Astrocyte (in vitro differentiated cells and primary cell): ENCODE data around the gene TNIP1. TPM values are rescaled to one million over a fixed set of nuclear protein-coding genes. Genes with fewer than 3 reads are reported as not detected.

ENCODE experiments used
- DNase-seq: peaks from one replicate; pipeline ENCODE4 v3.0.0-alpha.2; 2010; ENCODE audit warnings: low read depth
- FAIRE-seq: peaks from 2 replicates; lab custom pipeline; 2011; peaks lifted over from hg19 to GRCh38; lab: Jason Lieb, UNC
- H2AFZ ChIP-seq: 2 replicates; pipeline ENCODE4 v1.6.0; 2012; ENCODE audit warnings: low read depth, low read length, inconsistent platforms
- H3K27ac ChIP-seq: 2 replicates; pipeline ENCODE4 v1.5.1; 2011; ENCODE audit warnings: low read depth, low read length, inconsistent platforms
- H3K27me3 ChIP-seq: 2 replicates; pipeline ENCODE4 v1.6.0; 2011; ENCODE audit warnings: low read length, inconsistent platforms; ENCODE audit not compliant: insufficient read depth
- H3K36me3 ChIP-seq: 2 replicates; pipeline ENCODE4 v1.5.1; 2011; ENCODE audit warnings: low read length, inconsistent platforms; ENCODE audit not compliant: insufficient read depth
- H3K4me1 ChIP-seq: 2 replicates; pipeline ENCODE4 v1.5.1; 2011; ENCODE audit warnings: low read length, inconsistent platforms; ENCODE audit not compliant: insufficient read depth
- H3K4me2 ChIP-seq: 2 replicates; pipeline ENCODE4 v1.6.0; 2012; ENCODE audit warnings: low read length, inconsistent platforms
- H3K4me3 ChIP-seq: 2 replicates; pipeline ENCODE4 v1.5.1; 2011; ENCODE audit warnings: low read depth, mild to moderate bottlenecking, low read length, inconsistent platforms; ENCODE audit not compliant: insufficient read depth
- H3K79me2 ChIP-seq: 2 replicates; pipeline ENCODE4 v1.6.0; 2012; ENCODE audit warnings: mild to moderate bottlenecking, low read length, inconsistent platforms; ENCODE audit not compliant: insufficient read depth
- H3K9ac ChIP-seq: 2 replicates; pipeline ENCODE4 v1.6.0; 2012; ENCODE audit warnings: mild to moderate bottlenecking, low read length, inconsistent platforms
- H3K9me3 ChIP-seq: 2 replicates; pipeline ENCODE4 v1.5.1; 2012; ENCODE audit warnings: low read depth, mild to moderate bottlenecking, low read length, inconsistent platforms; ENCODE audit not compliant: insufficient read depth
- H4K20me1 ChIP-seq: 2 replicates; pipeline ENCODE4 v1.6.0; 2012; ENCODE audit warnings: low read length, inconsistent platforms; ENCODE audit not compliant: insufficient read depth
- H3K27ac Mint-ChIP-seq: one replicate; pipeline ENCODE4 v1.8.0; 2021; ENCODE audit warnings: mild to moderate bottlenecking, mixed read lengths; ENCODE audit not compliant: unreplicated experiment
- H3K27me3 Mint-ChIP-seq: one replicate; pipeline ENCODE4 v1.8.0; 2021; ENCODE audit warnings: low read depth, mixed read lengths; ENCODE audit not compliant: unreplicated experiment
- H3K36me3 Mint-ChIP-seq: one replicate; pipeline ENCODE4 v1.8.0; 2021; ENCODE audit warnings: low read depth, mixed read lengths; ENCODE audit not compliant: unreplicated experiment
- H3K4me1 Mint-ChIP-seq: one replicate; pipeline ENCODE4 v1.8.0; 2021; ENCODE audit warnings: low read depth, mixed read lengths; ENCODE audit not compliant: unreplicated experiment
- H3K4me3 Mint-ChIP-seq: one replicate; pipeline ENCODE4 v1.8.0; 2021; ENCODE audit warnings: mild to moderate bottlenecking, moderate library complexity, mixed read lengths; ENCODE audit not compliant: unreplicated experiment
- H3K9me3 Mint-ChIP-seq: one replicate; pipeline ENCODE4 v1.8.0; 2021; ENCODE audit warnings: mild to moderate bottlenecking, mixed read lengths; ENCODE audit not compliant: unreplicated experiment
- CTCF ChIP-seq: IDR thresholded peaks from 2 replicates; pipeline ENCODE4 v1.5.1; 2011; ENCODE audit warnings: low read depth, mild to moderate bottlenecking, inconsistent platforms, low read length, moderate library complexity; ENCODE audit not compliant: insufficient read depth
- EZH2 ChIP-seq: IDR thresholded peaks from 2 replicates; pipeline ENCODE4 v1.6.1; 2012; ENCODE audit warnings: mild to moderate bottlenecking, low read length, inconsistent platforms; ENCODE audit not compliant: insufficient read depth
- total RNA-seq: library from RNA; stranded (reverse); gene quantifications from 2 replicates; pipeline ENCODE4 v1.2.1, GENCODE V29; 2021

TNIP1 gene
- total RNA-seq, 1 donor from 2014 or later, result 119 TPM

GRCh38 chr5:151068433-151069197, 12.2 kb downstream of the TNIP1 start:
- Mint-ChIP-seq H3K9me3 (no peaks in the 10 kb centered on the region), H3K4me3 (peak overlapping the region; percentile 27), H3K36me3 (peaks cover 4% of the 10 kb centered on the region), H3K27ac (peak overlapping the region; percentile 88), H3K27me3 (no peaks in the 10 kb centered on the region), H3K4me1 (peaks cover 66% of the 10 kb centered on the region)
- no peaks in the 10 kb centered on the region for H3K27me3 ChIP-seq
- H3K4me2 ChIP-seq, result no peak overlapping the region
- DNase-seq (no peak), FAIRE-seq (no peak)
- TF ChIP-seq EZH2 (no peak), CTCF (no peak)
- H2AFZ ChIP-seq, result no peak overlapping the region
- peaks cover 5% of the 10 kb centered on the region for H3K9me3 ChIP-seq
- no peak overlapping the region for H3K9ac ChIP-seq
- peaks cover 38% of the 10 kb centered on the region for H3K4me1 ChIP-seq
- no peak overlapping the region for H3K4me3 ChIP-seq
- no peaks in the 10 kb centered on the region for H3K36me3 ChIP-seq
- peaks cover 21% of the 10 kb centered on the region for H4K20me1 ChIP-seq
- peak overlapping the region; percentile 25 for H3K27ac ChIP-seq
- peaks cover 94% of the 10 kb centered on the region for H3K79me2 ChIP-seq

- Mint-ChIP-seq H3K4me3 (peak overlapping the region; percentile 27), H3K4me1 (peaks cover 73% of the 10 kb centered on the region), H3K9me3 (no peaks in the 10 kb centered on the region), H3K36me3 (peaks cover 4% of the 10 kb centered on the region), H3K27ac (peak overlapping the region; percentile 88), H3K27me3 (no peaks in the 10 kb centered on the region)
- no peak for DNase-seq
- Histone ChIP-seq H3K4me3 (no peak overlapping the region), H3K9me3 (peaks cover 5% of the 10 kb centered on the region), H3K27me3 (no peaks in the 10 kb centered on the region), H3K4me2 (no peak overlapping the region), H3K79me2 (peaks cover 88% of the 10 kb centered on the region), H3K4me1 (peaks cover 45% of the 10 kb centered on the region), H3K27ac (peak overlapping the region; percentile 25), H3K36me3 (peaks cover under 1% of the 10 kb centered on the region), H4K20me1 (peaks cover 21% of the 10 kb centered on the region), H3K9ac (no peak overlapping the region), H2AFZ (no peak overlapping the region)
- FAIRE-seq, result no peak
- no peak for TF ChIP-seq CTCF
- TF ChIP-seq EZH2, result no peak
Measured at GRCh38 chr5:151067632-151068432, 13.0 kb downstream of the TNIP1 start.
